IMR-90 (cell line): ENCODE data around the gene CDADC1. TPM values are rescaled to one million over a fixed set of nuclear protein-coding genes. Genes with fewer than 3 reads are reported as not detected.

Source experiments
- ATAC-seq: fragments of 200-7000 bp; cut with Tn5 transposase; 2 replicates; pipeline ENCODE4 v1.9.1; 2020; ENCODE audit warnings: low read depth, mild to moderate bottlenecking, moderate library complexity
- BruUV-seq: library from RNA; stranded (reverse); fragments of 400-500 nt; replicated peaks from 2 replicates; lab custom pipeline; 2021; lab: Mats Ljungman, UMichigan
- CTCF ChIA-PET: fragments of 300-600 bp; formaldehyde crosslinking; extraction: SDS; loops from one replicate; lab custom pipeline; 2021; ENCODE audit warnings: antibody characterized with exemption; lab: Yijun Ruan, JAX
- POLR2A ChIA-PET: fragments of 300-600 bp; sonication (Branson Sonifier 250); formaldehyde crosslinking; loops from one replicate; lab custom pipeline; 2022; ENCODE audit warnings: antibody characterized with exemption; ENCODE audit not compliant: unreplicated experiment; lab: Charles Lee
- DNase-seq: peaks from one replicate; pipeline ENCODE4 v3.0.0; 2013
- H2AFZ ChIP-seq: replicated peaks from 2 replicates; pipeline ENCODE3; 2013; ENCODE audit warnings: low read length, mild to moderate bottlenecking; ENCODE audit not compliant: poor library complexity
- H2AK5ac ChIP-seq: 2 replicates; pipeline ENCODE4 v1.6.1; 2013; ENCODE audit warnings: low read depth, low read length, inconsistent platforms
- H2AK9ac ChIP-seq: replicated peaks from 2 replicates; pipeline ENCODE3; 2013; ENCODE audit warnings: mild to moderate bottlenecking, low read depth, low read length, moderate library complexity; ENCODE audit not compliant: poor library complexity
- H2BK120ac ChIP-seq: 2 replicates; pipeline ENCODE4 v1.6.1; 2013; ENCODE audit warnings: low read depth, low read length, inconsistent platforms
- H2BK15ac ChIP-seq: 3 replicates; pipeline ENCODE4 v1.6.1; 2013; ENCODE audit warnings: low read depth, low read length, inconsistent platforms
- H2BK20ac ChIP-seq: 2 replicates; pipeline ENCODE4 v1.6.1; 2013; ENCODE audit warnings: low read depth, mild to moderate bottlenecking, inconsistent platforms, low read length, moderate library complexity
- H2BK5ac ChIP-seq: 2 replicates; pipeline ENCODE4 v1.6.1; 2013; ENCODE audit warnings: mild to moderate bottlenecking, low read depth, low read length, inconsistent platforms; ENCODE audit not compliant: poor library complexity, severe bottlenecking
- H3K14ac ChIP-seq: replicated peaks from 2 replicates; pipeline ENCODE4 v1.6.1; 2013; ENCODE audit warnings: low read depth, low read length, inconsistent platforms
- H3K18ac ChIP-seq: 2 replicates; pipeline ENCODE4 v1.6.1; 2013; ENCODE audit warnings: low read depth, low read length, control low read depth
- H3K23ac ChIP-seq: 2 replicates; pipeline ENCODE4 v1.6.1; 2013; ENCODE audit warnings: low read depth, low read length, inconsistent platforms
- H3K27ac ChIP-seq: 2 replicates; pipeline ENCODE4 v1.5.1; 2013; ENCODE audit warnings: mild to moderate bottlenecking, control low read depth, low read length; ENCODE audit not compliant: insufficient read depth
- H3K27me3 ChIP-seq: 2 replicates; pipeline ENCODE4 v1.6.1; 2013; ENCODE audit warnings: low read length; ENCODE audit not compliant: control insufficient read depth, insufficient read depth
- H3K36me3 ChIP-seq: 2 replicates; pipeline ENCODE4 v1.6.1; 2013; ENCODE audit warnings: low read length, mixed read lengths; ENCODE audit not compliant: control insufficient read depth, insufficient read depth
- H3K4ac ChIP-seq: 2 replicates; pipeline ENCODE4 v1.6.1; 2013; ENCODE audit warnings: low read depth, low read length, inconsistent platforms
- H3K4me1 ChIP-seq: 2 replicates; pipeline ENCODE4 v1.6.1; 2013; ENCODE audit warnings: low read length, mixed read lengths; ENCODE audit not compliant: control insufficient read depth, insufficient read depth
- H3K4me2 ChIP-seq: 2 replicates; pipeline ENCODE4 v1.6.1; 2013; ENCODE audit warnings: low read depth, mild to moderate bottlenecking, control low read depth, low read length, moderate library complexity
- H3K4me3 ChIP-seq: 2 replicates; pipeline ENCODE4 v1.5.1; 2013; ENCODE audit warnings: low read depth, mild to moderate bottlenecking, control low read depth, low read length, moderate library complexity; ENCODE audit not compliant: insufficient read depth
- H3K56ac ChIP-seq: 2 replicates; pipeline ENCODE4 v1.6.1; 2013; ENCODE audit warnings: low read length, inconsistent platforms; ENCODE audit not compliant: insufficient read depth; ENCODE audit errors: extremely low read depth
- H3K79me1 ChIP-seq, 2 experiments: 2 replicates each; pipeline ENCODE4 v1.6.1; 2013; ENCODE audit warnings: low read length in 2 of 2, inconsistent platforms in 1 of 2, low read depth in 1 of 2
- H3K9ac ChIP-seq: 2 replicates; pipeline ENCODE4 v1.6.1; 2013; ENCODE audit warnings: low read depth, low read length, control low read depth
- H3K9me1 ChIP-seq: 2 replicates; pipeline ENCODE4 v1.6.1; 2013; ENCODE audit warnings: low read length, inconsistent platforms; ENCODE audit not compliant: insufficient read depth
- H3K9me3 ChIP-seq: 2 replicates; pipeline ENCODE4 v1.6.1; 2013; ENCODE audit warnings: low read length; ENCODE audit not compliant: control insufficient read depth, insufficient read depth
- H4K20me1 ChIP-seq: 2 replicates; pipeline ENCODE4 v1.6.1; 2013; ENCODE audit warnings: low read length, inconsistent platforms; ENCODE audit not compliant: insufficient read depth
- H4K5ac ChIP-seq: 2 replicates; pipeline ENCODE4 v1.6.1; 2013; ENCODE audit warnings: mild to moderate bottlenecking, low read depth, low read length, control low read depth
- H4K8ac ChIP-seq, 2 experiments: 2 replicates each; pipeline ENCODE4 v1.6.1; 2013; ENCODE audit warnings: low read depth in 2 of 2, low read length in 2 of 2, control low read depth in 1 of 2, inconsistent platforms in 1 of 2
- H4K91ac ChIP-seq: 2 replicates; pipeline ENCODE4 v1.6.1; 2013; ENCODE audit warnings: low read depth, low read length, inconsistent platforms; ENCODE audit not compliant: insufficient read depth
- MAFK ChIP-seq: IDR thresholded peaks from 2 replicates; pipeline ENCODE4 v1.6.1; 2012; ENCODE audit warnings: low read depth, low read length, improper control_type of control experiment
- MAZ ChIP-seq: IDR thresholded peaks from 2 replicates; pipeline ENCODE4 v1.6.1; 2012; ENCODE audit warnings: low read depth, mild to moderate bottlenecking, low read length, improper control_type of control experiment, moderate library complexity, borderline replicate concordance
- MXI1 ChIP-seq: IDR thresholded peaks from 2 replicates; pipeline ENCODE4 v1.6.1; 2012; ENCODE audit warnings: low read depth, mild to moderate bottlenecking, low read length, moderate library complexity, borderline replicate concordance
- POLR2A ChIP-seq: IDR thresholded peaks from 2 replicates; pipeline ENCODE4 v1.6.1; 2012; ENCODE audit warnings: mild to moderate bottlenecking, low read depth, low read length
- RFX5 ChIP-seq: IDR thresholded peaks from 2 replicates; pipeline ENCODE4 v1.8.0; 2012; ENCODE audit warnings: low read depth, mild to moderate bottlenecking, low read length, moderate library complexity
- SMC3 ChIP-seq: fragments of 150-350 bp; IDR thresholded peaks from 2 replicates; pipeline ENCODE4 v1.6.1; 2016; ENCODE audit warnings: low read depth, mild to moderate bottlenecking, antibody characterized with exemption, low read length, moderate library complexity
- WGBS, 2 experiments: methylation state at CpG; one replicate each; pipeline versions ENCODE4 v1.1.5 to v1.1.7; 2013; ENCODE audit warnings: missing lambda C conversion rate in 2 of 2; ENCODE audit not compliant: insufficient read length in 1 of 2; ENCODE audit errors: extremely low coverage in 2 of 2; 5-methylcytosine and 5-hydroxymethylcytosine counted together
- dilution Hi-C: fragments of 300-500 bp; cut with HindIII; formaldehyde crosslinking; loops from one replicate; pipeline ENCODE4 v1.14.3; 2018; ENCODE audit warnings: low sequenced_read_pairs; ENCODE audit not compliant: unreplicated experiment
- in situ Hi-C: fragments of 300-500 bp; cut with MboI; formaldehyde crosslinking; loops from 3 replicates; pipeline ENCODE4 v1.14.3; 2019; ENCODE audit warnings: low sequenced_read_pairs, inconsistent platforms, mixed read lengths
- intact Hi-C: fragments of 100-400 bp; cut with micrococcal nuclease; formaldehyde crosslinking; loops from 2 replicates; pipeline ENCODE4 v1.10.0; 2022
- polyA plus RNA-seq, 3 experiments: library from polyadenylated mRNA; depleted of rRNA; stranded (reverse); fragments of >200 nt; gene quantifications; 2 replicates each; pipeline ENCODE4 v1.2.3, GENCODE V29; 2012; ENCODE audit warnings: low replicate concordance in 1 of 3
- total RNA-seq: library from RNA; depleted of rRNA; stranded (reverse); fragments of >200 nt; gene quantifications from 2 replicates; pipeline ENCODE4 v1.2.3, GENCODE V29; 2012

Gene CDADC1
- total and polyA plus RNA-seq, 2 of the 4 experiments (the other 2 are of a cell fraction), result 0.54 to 2.6 TPM

GRCh38 chr13:49278211-49278610 lies 30.5 kb downstream of the CDADC1 start:
- CTCF ChIA-PET, result no interaction called here
- no peaks in the 10 kb centered on the region for H3K9me3 ChIP-seq
- POLR2A ChIA-PET, result no interaction called here
- no peak overlapping the region for H2BK120ac ChIP-seq
- ATAC-seq (no peak), DNase-seq (no peak)
- no peak overlapping the region for H2AFZ ChIP-seq
- no peak overlapping the region for H3K18ac ChIP-seq
- no peak overlapping the region for H3K23ac ChIP-seq
- WGBS, 2 experiments, result no CpG with 5 or more reads among the region's 2 CpGs
- no peaks in the 10 kb centered on the region for H3K27me3 ChIP-seq
- no peak overlapping the region for H3K4me2 ChIP-seq
- intact Hi-C loops, result no loop called here
- H3K9ac ChIP-seq, result no peak overlapping the region
- H3K36me3 ChIP-seq, result no peaks in the 10 kb centered on the region
- dilution Hi-C loops, result no loop called here
- no peak overlapping the region for H3K27ac ChIP-seq
- H3K56ac ChIP-seq, result no peak overlapping the region
- no TSS peak for BruUV-seq
- no peaks in the 10 kb centered on the region for H3K79me1 ChIP-seq
- no peak overlapping the region for H2BK15ac ChIP-seq
- H4K5ac ChIP-seq, result no peak overlapping the region
- no peak overlapping the region for H4K8ac ChIP-seq
- no peak overlapping the region for H4K91ac ChIP-seq
- no peak overlapping the region for H3K4me3 ChIP-seq
- no peak overlapping the region for H2AK5ac ChIP-seq
- H3K14ac ChIP-seq, result no peak overlapping the region
- no peak overlapping the region for H2BK5ac ChIP-seq
- no peaks in the 10 kb centered on the region for H3K4me1 ChIP-seq
- TF ChIP-seq MAZ (no peak), MXI1 (no peak), RFX5 (no peak), SMC3 (no peak), POLR2A (no peak), MAFK (no peak)
- no peak overlapping the region for H3K4ac ChIP-seq
- peaks cover 3% of the 10 kb centered on the region; the same call in 1 of the 2 replicates for H3K9me1 ChIP-seq
- no peak overlapping the region for H2AK9ac ChIP-seq
- in situ Hi-C loops, result no loop called here
- H4K20me1 ChIP-seq, result no peaks in the 10 kb centered on the region
- no peak overlapping the region for H2BK20ac ChIP-seq
